GM19455 (cell line): ENCODE data around the gene LRRC4C.
"Not testable (repeated sequence)": the region's sequence is repeated elsewhere in the genome, so short reads cannot be mapped to it uniquely, and the experiment has no call there.

Experiments used
- ATAC-seq: cut with Tn5 transposase; IDR thresholded peaks from one replicate; pipeline ENCODE4 v1.9.1; 2021; ENCODE audit not compliant: unreplicated experiment

The LRRC4C gene

DNA sequence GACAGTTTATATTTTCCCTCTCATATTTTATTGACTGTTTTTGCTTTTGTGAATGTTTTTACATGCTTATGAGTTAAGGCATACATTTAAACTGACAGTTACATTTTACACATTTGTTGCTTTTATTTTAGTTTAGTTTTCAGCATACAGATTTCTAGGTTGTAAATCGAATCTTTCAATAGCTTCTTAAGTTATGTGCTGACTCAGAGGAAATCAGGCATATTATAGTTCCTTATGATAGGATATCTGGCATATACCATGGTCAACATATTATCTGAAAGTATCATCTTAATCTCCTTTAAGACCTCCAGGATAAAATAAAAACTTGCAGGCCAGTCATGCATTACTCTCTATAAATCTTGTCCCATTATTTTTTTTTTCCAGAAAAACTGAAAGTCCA, 916.6 kb downstream of the LRRC4C start:
- ATAC-seq: no peak

DNA sequence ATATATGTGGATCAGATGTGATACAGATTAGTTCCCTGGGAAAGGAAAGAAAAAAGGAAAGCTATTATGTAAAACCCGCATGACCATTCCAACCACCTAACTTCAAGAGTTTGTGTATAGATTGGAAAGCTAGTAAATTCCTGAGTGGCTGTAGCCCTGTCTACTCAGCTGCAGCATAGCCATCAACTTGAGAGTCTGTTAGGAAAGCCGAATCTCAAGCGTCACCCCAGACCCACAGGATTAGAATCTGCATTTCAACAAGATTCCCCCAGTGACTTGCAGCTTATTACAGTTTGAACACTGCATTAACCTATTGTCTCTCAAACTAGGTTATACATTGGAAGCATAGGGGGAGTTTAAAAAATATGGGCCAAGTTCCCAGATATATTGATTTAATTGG, 921.7 kb downstream of the LRRC4C start:
- ATAC-seq: no peak

DNA sequence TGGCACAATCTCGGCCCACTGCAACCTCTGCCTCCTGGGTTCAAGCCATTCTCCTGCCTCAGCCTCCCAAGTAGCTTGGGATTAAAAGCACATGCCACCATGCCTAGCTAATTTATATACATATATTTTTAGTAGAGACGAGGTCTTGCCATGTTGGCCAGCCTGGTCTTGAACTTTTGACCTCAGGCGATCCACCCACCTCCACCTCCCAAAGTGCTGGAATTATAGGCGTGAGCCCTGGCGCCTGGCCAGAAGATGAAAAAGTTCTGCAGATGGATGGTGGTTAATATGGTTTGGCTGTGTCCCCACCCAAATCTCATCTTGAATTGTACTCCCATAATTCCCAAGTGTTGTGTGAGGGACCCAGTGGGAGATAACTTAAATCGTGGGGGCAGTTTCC, 937.4 kb downstream of the LRRC4C start:
- not testable (repeated sequence) for ATAC-seq

DNA sequence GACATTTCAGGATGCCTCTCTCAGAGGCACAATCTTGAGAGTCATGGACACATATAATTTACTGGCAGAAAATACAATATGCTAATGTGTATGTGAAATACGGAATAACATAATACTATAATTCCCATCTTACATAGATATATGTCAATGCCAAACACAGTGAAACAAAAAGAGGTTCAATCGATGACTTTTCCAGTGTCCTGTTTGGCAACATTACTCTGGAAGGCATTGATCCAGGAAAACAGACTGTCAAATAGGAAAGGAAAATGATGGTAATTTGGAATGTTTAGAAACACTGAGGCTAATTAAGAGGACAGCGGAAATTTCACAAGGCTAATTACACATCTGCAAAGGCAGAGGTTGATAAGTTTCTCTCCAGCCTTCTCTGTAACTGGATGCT, 942.3 kb downstream of the LRRC4C start:
- no peak for ATAC-seq

DNA sequence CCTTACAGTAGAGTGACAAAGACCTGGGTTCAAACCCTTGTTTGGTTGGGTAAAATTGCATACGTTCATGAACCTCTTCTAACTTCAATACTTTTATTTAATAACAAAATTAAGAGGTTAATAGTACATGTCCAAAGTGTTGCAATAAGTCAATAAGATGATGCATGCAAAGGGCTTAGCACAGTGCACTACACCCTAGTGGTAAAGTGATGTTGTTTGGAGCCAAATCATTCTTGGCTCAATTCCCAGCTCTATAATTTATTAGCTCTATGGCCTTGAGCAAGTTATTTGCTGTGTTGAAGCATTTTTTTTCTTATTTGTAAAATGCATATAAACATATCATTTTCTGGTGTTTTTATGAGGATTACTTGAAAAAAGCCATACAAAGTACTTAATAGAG, 945.3 kb downstream of the LRRC4C start:
- ATAC-seq: no peak

DNA sequence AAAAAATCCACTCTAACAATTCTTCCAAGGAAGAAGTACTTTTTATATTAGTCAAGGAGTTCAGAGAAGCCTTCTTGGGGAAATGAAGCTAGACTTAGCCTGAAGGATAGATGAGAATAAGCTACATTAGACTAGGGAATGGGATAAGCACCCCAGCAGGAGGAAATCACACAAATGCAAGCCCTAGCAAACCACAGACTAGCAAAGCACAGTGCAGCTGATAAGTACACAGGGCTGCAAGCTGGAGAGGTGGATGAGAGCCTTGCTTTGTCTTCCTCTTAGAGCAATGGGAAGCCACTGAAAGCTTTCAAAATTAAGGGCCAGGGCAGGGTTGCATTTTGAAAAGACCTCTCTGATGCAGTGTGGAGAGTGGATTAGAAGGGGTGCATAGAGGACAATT, 946.2 kb downstream of the LRRC4C start:
- ATAC-seq: no peak

DNA sequence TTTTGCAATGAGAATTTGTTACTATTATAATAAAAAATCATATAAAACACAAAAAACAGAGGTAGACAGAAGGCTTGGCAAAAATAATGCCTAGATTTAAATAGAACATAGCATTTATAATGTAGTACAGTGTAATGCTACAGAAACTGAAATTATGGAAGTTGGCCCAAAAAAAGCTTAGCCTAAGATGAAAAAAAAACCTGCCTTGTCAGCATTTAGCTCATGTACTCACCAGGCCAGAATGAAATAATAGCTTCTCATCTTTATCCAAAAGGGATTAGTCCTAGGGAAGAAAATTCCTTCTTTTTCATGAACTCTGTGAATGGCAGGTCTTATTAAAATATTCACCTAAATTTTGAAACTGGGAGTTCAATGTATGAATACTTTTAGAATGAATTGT, 951.1 kb downstream of the LRRC4C start:
- ATAC-seq: no peak

DNA sequence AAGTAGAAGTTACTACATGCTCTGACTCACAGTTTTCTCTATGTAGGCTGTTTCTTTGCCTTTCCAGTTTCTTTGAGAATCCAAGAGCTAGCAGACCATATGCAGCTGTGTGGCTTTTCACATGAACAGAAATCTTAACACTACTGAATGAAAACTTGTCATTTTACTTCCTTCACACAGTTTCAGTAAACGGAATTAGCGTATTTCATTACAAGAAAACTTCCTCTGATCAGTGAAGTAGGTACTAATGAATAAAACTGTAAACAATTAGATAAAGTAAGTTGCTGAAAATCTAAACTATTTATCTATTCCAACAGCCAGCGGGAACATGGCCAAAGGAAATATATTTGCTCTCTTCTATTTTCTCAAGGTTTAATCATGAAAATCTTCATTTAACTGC, 953.2 kb downstream of the LRRC4C start:
- no peak for ATAC-seq

DNA sequence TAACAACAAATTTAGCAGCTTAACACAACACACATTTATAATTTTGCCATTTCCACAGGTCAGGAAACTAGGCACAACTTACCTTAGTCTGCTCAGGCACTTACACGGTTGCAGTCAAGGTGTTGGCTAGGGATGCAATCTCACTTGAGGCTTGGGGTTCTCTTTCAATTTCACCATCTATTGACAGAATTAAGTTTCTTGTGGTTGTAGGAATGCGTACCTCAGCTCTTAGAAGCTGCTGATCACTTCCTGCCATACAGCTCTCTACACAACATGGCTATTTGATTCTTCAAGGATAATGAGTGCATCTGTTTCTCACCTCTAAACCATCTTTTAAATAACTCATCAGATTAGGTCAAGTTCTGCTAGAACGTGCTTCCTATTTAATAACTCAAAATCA, 968.1 kb downstream of the LRRC4C start:
- ATAC-seq: no peak

DNA sequence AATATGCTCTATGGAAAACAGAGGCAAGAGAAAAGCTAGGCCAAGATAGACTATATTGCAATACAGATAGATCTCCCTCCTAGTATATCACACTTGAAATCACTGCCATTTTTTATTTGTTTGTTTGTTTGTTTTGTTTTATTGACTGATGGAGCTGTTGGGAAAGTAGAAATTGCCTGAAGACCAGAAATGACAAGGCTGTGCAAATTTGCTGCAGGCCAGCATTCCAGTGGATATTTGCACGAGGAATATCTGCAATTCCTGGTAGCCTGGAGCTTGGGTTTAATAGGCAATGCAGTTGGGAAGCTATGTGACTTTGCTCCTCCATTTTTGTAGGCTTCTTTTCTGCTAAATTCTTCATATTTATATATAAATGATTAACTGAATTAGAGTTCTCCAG, 991.7 kb downstream of the LRRC4C start:
- ATAC-seq: no peak

DNA sequence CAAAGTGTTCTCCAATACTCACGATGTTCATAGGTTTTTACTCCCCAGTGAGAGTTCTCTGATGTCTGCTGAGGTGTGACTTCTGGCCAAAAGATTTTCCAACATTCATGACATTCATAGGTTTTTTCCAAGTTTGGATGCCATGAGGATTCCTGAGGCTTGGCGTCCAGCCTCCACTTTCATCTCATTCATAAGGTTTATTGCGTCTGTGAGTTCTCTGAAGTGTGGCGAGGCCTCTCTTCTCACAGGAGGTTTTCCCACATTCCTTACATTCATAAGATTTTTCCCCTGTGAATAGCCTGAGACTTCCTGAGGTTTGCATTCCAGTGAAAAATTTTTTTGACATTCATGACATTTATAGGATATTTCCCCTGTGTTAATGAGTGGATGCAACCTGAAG, 1014.1 kb downstream of the LRRC4C start:
- ATAC-seq: no peak

DNA sequence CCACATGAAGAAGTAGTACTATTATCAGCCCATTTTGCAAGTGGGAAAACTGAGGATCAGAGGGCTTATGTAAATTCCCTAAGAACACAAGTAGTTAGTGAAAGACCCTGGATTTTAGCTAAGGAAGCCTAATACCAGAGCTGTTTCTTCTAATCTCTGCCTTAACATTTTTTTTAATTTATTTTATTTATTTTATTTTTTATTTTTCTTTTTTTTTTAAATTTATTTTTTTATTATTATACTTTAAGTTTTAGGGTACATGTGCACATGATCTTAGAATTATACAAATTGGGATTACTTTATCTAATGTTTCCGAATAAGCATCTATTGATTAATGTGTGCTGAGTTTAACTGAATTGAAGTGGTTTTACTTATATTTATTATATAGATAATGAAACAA, 1015.3 kb downstream of the LRRC4C start:
- ATAC-seq: no peak

DNA sequence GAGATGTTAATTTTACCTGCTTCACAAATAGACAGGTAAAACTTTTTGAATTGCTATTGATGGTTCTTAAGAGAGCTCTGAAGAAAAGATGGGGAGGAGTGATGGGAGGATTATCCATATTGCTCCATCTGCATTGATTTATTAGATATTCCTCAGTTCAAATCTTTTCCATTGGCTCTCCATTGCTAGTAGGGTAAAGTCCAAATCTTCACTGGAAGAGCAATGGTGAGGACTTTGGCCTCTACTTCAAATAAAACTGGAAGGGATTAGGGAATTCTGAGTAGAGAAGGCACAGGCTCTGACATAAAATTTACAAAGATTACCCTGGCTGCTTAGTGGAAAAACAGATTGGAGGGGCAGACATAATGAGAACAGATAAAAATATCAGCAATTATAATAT, 1024.1 kb downstream of the LRRC4C start:
- ATAC-seq: no peak

DNA sequence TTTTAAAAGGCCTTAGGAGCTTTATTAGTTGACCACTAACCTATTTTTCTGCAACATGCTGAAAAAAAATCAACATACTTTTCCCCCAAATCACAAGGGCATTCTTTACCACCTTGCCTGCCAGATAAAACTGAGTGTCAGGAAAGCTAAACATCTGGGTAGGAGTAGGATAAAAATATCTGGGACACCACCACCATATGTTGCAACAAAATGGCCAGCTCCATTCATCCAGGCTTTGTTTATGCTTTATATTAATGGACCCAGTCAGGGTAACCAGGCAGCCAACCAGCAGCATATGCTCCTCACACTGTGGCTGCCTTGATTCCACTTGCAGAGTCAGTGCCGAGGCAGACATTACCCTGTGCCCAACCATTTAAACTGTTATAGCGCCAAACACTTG, 1024.5 kb downstream of the LRRC4C start:
- no peak for ATAC-seq

DNA sequence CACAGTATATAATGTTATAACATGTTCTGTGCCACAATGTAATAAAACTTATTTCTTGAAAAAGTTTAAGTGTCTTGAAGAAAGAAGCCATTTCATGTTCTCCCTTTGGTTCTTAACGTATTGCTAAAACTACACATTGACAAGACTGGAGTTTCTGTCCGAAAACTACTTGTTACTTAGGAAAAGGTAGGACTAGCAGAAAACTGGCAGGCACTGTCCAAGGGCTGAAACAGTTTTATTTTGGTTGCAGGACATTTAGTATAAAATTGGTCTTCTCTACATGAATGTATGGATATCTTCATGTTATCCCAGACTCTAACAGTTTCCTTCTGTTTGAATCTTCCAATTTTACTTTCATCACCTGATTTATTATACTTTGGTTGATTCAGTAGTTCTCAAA, 1027.1 kb downstream of the LRRC4C start:
- ATAC-seq: no peak

DNA sequence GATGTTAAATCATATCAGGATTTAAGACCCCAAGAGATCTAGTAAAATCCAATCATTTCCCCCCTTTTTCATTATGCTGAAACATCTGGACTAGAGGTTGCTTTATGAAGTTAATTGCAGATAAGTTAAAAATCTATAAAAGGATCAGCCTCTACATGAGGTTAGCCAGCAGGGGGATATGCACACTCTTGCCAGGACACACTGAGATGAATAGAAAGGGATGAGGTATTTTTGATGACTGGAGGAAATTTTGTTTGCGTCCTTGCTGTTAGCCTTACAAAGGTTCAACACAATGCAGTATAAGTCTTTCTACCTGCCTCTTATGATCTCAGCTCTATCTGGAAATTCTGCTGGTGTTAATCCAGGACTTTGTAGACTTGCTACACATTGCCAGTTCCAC, 1034.3 kb downstream of the LRRC4C start:
- ATAC-seq: no peak

DNA sequence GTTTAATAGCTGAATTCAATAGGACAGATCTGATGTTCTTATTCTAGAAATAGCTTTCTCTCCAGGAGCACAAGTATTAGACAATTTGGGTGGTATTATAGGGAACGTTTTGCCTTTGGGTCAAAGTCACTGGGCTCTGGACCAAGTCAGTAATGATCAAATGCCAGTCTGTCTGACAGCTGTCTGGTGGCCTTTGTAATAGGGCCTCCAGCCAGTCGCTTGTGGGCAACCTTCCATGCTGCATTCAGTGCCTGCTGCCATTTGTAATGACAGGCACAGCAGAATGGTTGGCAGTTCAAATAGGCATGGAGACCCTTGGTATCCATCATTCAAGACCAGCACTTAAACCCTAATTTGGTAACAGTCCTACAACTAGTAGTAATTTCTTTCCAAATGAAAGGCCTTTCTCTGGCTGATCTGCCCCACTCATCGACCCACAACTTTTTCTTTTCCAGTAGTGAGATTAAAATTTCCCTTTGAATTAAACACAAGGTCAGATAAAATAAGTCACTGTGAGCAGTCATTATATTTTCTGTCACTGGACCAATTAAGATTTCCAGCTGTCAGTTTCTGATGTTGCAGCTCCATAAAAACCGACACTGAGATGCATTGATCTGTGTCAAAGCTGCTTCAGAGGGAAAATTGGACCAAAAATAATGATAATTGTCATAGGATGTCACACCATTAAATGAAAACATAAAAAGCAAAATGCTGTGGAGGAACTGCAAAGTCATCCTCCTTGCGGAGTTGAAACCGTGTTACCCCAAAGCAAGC, 1038.1 kb downstream of the LRRC4C start:
- ATAC-seq: no peak

DNA sequence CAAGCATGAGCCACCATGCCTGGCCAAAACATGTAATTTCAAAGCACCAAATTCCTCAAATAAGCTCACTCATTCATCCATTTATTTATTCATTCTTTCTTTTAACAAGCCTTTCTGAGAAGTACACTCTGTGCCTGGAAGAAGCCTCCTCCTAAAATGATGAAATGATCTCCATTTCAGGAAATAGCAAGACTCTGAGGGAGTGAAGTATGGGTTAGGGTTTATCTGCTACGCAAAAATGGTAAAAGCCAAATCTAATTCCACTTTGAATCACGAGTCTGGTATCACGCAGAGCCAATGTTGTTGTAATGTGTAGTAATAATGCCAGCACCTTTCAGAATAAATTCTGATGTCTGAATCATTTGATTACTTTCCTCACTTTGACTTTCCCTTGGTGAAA, 1041.8 kb downstream of the LRRC4C start:
- ATAC-seq: no peak

DNA sequence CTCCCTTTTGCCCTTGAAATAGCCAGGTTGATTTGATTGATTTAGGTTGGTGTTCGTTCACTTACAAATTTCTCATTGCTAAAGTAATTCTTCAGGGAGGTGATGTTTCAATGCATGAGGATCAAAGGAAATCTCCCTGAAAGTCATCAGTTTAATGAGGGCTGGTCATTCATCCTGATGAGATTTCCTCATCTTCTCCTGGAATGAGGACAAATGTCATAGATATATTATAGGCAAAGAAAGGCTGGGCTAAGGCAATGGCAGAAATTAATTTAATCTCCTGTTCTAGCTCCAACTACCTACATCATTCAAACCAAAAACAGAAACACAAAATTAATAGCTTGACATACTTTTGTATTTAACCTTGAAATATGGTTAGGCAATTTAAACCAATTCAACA, 1052.1 kb downstream of the LRRC4C start:
- no peak for ATAC-seq

DNA sequence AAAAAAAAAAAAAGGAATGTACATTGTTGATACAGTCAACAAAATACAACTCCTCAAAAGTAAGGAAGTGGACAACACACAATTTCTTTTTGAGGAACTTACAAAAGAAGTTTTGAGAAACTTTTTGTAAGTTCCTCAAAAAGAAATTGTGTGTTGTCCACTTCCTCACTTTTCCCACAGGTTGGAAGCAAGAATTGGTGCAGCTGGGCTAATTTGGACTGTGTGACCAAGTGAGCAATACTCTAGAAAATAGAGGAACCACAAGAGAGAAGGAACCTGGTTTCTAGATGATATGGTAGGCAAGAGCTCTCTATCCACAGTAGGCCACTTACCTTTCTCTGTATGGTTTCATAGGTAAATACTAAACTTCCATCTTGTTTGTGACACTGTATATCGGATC, 1053.8 kb downstream of the LRRC4C start:
- ATAC-seq: no peak

DNA sequence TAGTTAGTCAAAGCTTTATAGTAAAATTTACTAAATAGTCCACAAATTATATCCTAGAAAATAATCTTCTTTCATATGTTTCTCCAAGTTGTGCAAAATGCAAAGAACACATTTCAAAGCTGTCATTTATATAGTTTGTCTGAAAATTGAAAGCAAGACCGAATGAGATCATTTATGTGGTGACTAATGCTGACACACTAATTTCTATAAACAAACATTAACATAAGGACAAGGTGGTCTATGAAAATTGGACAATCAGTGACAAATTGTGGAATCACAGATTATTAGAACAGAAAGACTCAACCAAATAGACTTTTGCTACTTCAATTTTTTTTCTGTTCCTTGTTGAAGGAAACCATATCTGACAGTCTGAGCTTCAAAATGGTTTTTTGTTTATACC, 1056.1 kb downstream of the LRRC4C start:
- no peak for ATAC-seq

DNA sequence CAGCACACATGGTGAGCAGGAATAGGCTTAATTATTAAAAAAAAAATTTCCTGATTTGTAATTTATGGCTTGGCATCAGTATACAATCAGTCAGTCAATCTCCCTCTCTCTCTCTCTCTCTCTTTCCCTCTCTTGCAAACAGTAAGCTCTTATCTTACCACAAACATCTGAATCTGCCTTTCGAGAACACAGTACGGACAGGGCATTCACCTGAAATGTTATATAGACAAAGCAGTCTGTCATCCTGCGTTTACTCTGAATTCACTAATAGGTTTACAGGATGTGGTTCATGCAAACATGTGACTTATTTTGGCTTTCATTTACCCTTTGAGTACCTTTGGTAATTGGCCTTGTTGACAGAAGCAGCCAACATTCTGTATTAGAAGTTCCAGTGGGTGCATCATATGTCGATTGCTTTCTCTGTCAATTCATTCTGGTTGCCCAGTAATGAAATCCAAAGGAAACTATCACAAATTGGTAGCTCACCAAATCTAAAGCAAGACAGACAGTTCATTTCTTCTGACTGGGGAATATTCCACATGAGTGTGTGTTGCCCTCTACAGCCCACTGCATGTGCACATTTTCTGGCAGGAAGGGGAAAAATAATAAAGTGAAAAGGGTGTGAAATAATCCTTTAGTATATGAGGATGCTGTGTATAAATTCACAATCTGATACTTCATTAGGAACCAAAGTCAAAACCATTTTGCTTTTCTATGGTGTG, 1058.2 kb downstream of the LRRC4C start:
- ATAC-seq: no peak

DNA sequence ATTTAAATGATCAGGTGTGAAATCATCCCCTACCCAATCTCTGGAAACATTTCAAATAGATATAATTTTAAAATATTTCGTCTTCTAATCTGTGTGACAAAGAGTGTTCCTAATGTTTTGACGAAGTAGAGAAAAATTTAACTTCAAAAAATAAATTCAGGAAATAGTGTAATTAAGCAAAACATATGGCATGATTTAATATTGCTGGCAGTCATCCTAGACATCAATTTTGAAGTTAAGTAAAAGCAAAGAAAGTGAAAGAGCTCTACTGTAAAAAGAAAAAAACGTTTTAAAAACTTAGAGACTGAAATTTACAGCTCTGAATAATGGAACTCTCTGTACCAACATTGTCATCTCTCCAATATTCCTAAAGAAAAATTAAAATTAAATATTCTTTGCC, 1062.3 kb downstream of the LRRC4C start:
- no peak for ATAC-seq
